ENCODE data around the gene EMB. TPM values are rescaled to one million over a fixed set of nuclear protein-coding genes. Genes with fewer than 3 reads are reported as not detected.
A peak's percentile ranks its signal among the peaks of the same experiment; 100 is the strongest.
"Not testable (repeated sequence)": the region's sequence is repeated elsewhere in the genome, so short reads cannot be mapped to it uniquely, and the experiment has no call there.

The EMB gene
- total RNA-seq, 3 donors from 2014 or later (not counting 1 experiment from before 2014, with no cell fraction given): 179 to 223 (median 199) TPM

DNA sequence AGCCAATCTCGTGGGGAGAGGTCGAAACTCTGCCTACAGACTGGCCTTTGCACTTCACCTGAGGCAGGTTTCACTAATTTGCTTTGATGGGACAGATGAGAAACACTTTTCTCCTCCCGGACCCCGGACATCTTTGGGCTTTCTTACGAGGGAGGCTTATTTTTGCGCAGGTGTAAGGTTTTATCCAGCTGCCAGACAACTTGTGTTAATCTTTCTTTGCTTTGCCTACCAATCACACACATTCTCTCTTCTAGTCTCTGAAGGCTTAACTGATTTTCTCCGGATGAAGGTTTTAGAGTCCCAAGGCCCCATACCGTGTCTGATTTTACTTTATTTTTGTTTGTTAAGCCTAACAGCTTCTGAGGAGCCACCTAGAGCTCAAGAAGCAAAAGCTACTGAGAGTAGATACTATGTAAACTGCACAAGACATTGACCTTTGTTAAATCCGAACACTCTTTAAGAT lies 436 bp upstream of the EMB start:
- whole genome bisulfite sequencing (ENCODE audit: insufficient coverage): 7% methylated on average over 9 of the region's 9 CpGs
- no peak for ATAC-seq
- no peak for DNase-seq
- Histone ChIP-seq H3K4me3 (ENCODE audit: low read length) (peak overlapping the region; percentile 68), H3K27me3 (ENCODE audit: control insufficient read depth, insufficient read depth, low read length) (no peaks in the 10 kb centered on the region), H3K4me1 (ENCODE audit: control insufficient read depth, insufficient read depth, low read length) (peaks cover 26% of the 10 kb centered on the region), H3K36me3 (ENCODE audit: control insufficient read depth, insufficient read depth, low read length) (no peaks in the 10 kb centered on the region), H3K9me3 (ENCODE audit: control insufficient read depth, insufficient read depth, low read length) (no peaks in the 10 kb centered on the region), H3K27ac (ENCODE audit: low read length) (peak overlapping the region; percentile 88)
- TF ChIP-seq, protein P1, sequence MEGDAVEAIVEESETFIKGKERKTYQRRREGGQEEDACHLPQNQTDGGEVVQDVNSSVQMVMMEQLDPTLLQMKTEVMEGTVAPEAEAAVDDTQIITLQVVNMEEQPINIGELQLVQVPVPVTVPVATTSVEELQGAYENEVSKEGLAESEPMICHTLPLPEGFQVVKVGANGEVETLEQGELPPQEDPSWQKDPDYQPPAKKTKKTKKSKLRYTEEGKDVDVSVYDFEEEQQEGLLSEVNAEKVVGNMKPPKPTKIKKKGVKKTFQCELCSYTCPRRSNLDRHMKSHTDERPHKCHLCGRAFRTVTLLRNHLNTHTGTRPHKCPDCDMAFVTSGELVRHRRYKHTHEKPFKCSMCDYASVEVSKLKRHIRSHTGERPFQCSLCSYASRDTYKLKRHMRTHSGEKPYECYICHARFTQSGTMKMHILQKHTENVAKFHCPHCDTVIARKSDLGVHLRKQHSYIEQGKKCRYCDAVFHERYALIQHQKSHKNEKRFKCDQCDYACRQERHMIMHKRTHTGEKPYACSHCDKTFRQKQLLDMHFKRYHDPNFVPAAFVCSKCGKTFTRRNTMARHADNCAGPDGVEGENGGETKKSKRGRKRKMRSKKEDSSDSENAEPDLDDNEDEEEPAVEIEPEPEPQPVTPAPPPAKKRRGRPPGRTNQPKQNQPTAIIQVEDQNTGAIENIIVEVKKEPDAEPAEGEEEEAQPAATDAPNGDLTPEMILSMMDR (IDR thresholded peaks at IDR 0.05): no peak
- Mint-ChIP-seq H3K4me3 (peak overlapping the region; percentile 91), H3K27ac (peak overlapping the region; percentile 91 to 94), H3K4me1 (peaks cover 58 to 59% of the 10 kb centered on the region in 2 donors), H3K36me3 (no peaks in the 10 kb centered on the region), H3K9me3 (no peaks in the 10 kb centered on the region), H3K27me3 (ENCODE audit: low read depth in 2 of 2) (no peaks in the 10 kb centered on the region)
- intact Hi-C loops (cut with micrococcal nuclease): loop anchor here (5.0 kb wide), 1 partner anchor 311 kb away; no protein-coding TSS in a partner anchor

DNA sequence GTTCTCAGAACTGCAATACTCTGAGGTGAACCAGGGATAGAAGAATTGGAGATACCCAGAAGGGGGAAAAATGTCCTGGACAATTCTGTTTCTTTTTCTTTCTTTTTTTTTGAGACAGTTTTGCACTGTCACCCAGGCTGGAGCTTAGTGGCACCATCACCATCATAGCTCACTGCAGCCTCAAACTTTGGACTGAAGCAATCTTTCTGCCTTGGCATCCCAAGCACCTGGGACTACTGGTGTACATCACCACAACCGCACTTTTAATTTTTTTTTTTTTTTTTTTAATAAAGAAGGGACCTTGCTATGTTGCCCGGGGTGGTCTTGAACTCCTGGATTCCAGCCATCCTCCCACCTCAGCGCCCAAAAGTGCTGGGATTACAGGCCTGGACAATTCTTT lies 1.9 kb downstream of the EMB start:
- peak overlapping the region; percentile 91 for H3K4me3 Mint-ChIP-seq
- peak overlapping the region; percentile 39 to 94 for H3K27ac Mint-ChIP-seq
- peaks cover 58 to 67% of the 10 kb centered on the region in 2 donors for H3K4me1 Mint-ChIP-seq
- no peaks in the 10 kb centered on the region for H3K9me3 Mint-ChIP-seq
- Histone ChIP-seq H3K36me3 (ENCODE audit: control insufficient read depth, insufficient read depth, low read length) (no peaks in the 10 kb centered on the region), H3K9me3 (ENCODE audit: control insufficient read depth, insufficient read depth, low read length) (no peaks in the 10 kb centered on the region), H3K27me3 (ENCODE audit: control insufficient read depth, insufficient read depth, low read length) (no peaks in the 10 kb centered on the region), H3K4me3 (ENCODE audit: low read length) (no peak overlapping the region), H3K27ac (ENCODE audit: low read length) (no peak overlapping the region), H3K4me1 (ENCODE audit: control insufficient read depth, insufficient read depth, low read length) (peaks cover 21% of the 10 kb centered on the region)
- WGBS (ENCODE audit: insufficient coverage): 70% methylated on average over 2 of the region's 3 CpGs
- intact Hi-C loops (cut with micrococcal nuclease): no loop called here
- ATAC-seq (no peak), DNase-seq (no peak)
- TF ChIP-seq, protein P1 (IDR thresholded peaks at IDR 0.05): no peak
- H3K36me3 Mint-ChIP-seq: no peaks in the 10 kb centered on the region
- no peaks in the 10 kb centered on the region for H3K27me3 Mint-ChIP-seq (ENCODE audit: low read depth in 2 of 2)

DNA sequence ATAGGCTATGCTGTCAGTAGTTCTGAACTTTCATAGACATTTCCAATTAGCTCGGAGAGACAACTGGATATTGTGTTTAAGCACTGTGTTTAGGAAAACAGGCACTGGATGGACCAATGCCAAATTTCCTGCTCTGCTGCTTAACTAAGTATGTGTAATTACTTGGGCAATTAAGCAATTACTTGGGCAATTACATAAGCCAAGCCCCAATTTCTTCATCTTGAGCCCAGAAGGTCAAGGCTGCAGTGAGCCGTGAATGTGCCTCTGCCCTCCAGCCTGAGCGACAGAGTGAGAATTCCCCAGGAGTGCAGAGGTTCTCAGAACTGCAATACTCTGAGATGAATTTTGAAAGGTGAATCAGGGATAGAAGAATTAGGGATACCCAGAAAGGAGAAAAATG lies 3.0 kb downstream of the EMB start:
- H3K9me3 Mint-ChIP-seq; H3K27ac ChIP-seq (ENCODE audit: low read length); H3K4me3 ChIP-seq (ENCODE audit: low read length); H3K9me3 ChIP-seq (ENCODE audit: control insufficient read depth, insufficient read depth, low read length); H3K27me3 Mint-ChIP-seq (ENCODE audit: low read depth in 2 of 2); H3K27me3 ChIP-seq (ENCODE audit: control insufficient read depth, insufficient read depth, low read length); DNase-seq; H3K36me3 ChIP-seq (ENCODE audit: control insufficient read depth, insufficient read depth, low read length); ATAC-seq; H3K36me3 Mint-ChIP-seq; intact Hi-C loops (cut with micrococcal nuclease): not testable (repeated sequence)
- H3K4me1 ChIP-seq (ENCODE audit: control insufficient read depth, insufficient read depth, low read length): peaks cover 21% of the 10 kb centered on the region
- H3K4me3 Mint-ChIP-seq: peak overlapping the region; percentile 42
- H3K4me1 Mint-ChIP-seq: peaks cover 65 to 66% of the 10 kb centered on the region in 2 donors
- peak overlapping the region in 1 of 2 donors; percentile 39 for H3K27ac Mint-ChIP-seq
- WGBS (ENCODE audit: insufficient coverage): 86% methylated on average over 1 of the region's 3 CpGs

DNA sequence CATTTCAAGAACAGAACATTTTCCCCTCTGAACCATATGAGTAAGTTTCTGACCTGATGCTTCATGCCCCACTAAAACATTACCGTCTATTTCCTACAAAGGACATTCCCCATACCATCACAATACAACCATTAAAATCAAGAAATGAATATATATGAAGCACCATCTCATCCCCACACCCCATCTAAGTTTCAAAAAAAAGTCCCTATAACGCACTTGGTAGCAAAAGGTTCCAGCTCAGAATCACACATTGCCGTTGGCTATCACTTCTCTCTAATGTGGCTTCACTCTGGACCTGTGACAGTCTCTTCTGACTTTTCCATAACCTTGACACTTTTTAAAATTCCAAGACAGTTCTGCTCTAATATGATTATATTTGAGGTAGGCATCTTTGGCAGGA lies 5.9 kb downstream of the EMB start:
- intact Hi-C loops (cut with micrococcal nuclease): no loop called here
- 24% methylated on average over 3 of the region's 3 CpGs for WGBS (ENCODE audit: insufficient coverage)
- ATAC-seq (peak; percentile 79 to 88 (median 81)), DNase-seq (peak in 1 of 2 donors; percentile 40)
- Mint-ChIP-seq H3K27ac (peak overlapping the region; percentile 69 to 73), H3K4me3 (peak overlapping the region; percentile 32), H3K9me3 (no peaks in the 10 kb centered on the region), H3K36me3 (no peaks in the 10 kb centered on the region), H3K4me1 (peaks cover 63 to 64% of the 10 kb centered on the region in 2 donors), H3K27me3 (ENCODE audit: low read depth in 2 of 2) (no peaks in the 10 kb centered on the region)
- H3K36me3 ChIP-seq (ENCODE audit: control insufficient read depth, insufficient read depth, low read length): peaks cover 4% of the 10 kb centered on the region
- TF ChIP-seq, protein P1 (IDR thresholded peaks at IDR 0.05): no peak
- H3K9me3 ChIP-seq (ENCODE audit: control insufficient read depth, insufficient read depth, low read length): no peaks in the 10 kb centered on the region
- H3K4me1 ChIP-seq (ENCODE audit: control insufficient read depth, insufficient read depth, low read length): peaks cover 16% of the 10 kb centered on the region
- no peak overlapping the region for H3K27ac ChIP-seq (ENCODE audit: low read length)
- H3K27me3 ChIP-seq (ENCODE audit: control insufficient read depth, insufficient read depth, low read length): no peaks in the 10 kb centered on the region
- no peak overlapping the region for H3K4me3 ChIP-seq (ENCODE audit: low read length)

DNA sequence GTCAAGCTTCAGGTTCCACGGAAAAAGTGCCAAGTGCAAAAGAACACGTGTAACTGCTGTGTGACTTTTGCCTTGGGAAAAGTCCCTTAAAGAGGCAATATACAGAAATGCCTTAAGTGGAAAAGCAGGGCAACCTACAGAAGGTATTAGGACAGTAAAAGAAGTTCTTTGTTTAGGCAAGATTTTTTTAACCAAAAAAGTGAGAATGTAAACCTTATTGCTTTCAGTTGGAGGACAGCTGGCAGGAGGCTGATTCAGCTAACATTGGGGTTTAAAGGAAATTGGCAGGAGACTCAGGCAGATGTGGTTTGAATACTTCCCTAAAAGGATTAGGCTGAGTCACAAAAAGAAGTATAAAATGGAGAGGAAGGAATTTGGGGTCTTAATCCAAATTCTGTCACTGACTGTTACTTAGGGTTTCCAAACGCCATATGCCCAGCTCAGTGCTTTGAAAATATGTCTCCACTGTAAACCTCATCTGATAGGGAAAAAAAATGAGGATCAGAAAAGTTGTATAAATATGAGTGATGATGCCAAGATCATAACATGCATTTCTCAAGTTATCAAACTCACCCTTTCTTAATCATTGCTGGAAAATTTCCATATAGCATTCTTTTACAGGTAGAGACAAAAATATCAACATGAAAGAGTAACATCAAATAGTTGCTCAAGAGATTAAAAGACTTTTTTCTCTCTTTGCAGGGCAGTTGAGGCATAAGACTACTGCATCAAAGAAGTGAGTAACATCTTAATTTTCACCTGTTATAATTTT lies 9.8 kb downstream of the EMB start:
- ATAC-seq; H3K27ac ChIP-seq (ENCODE audit: low read length); DNase-seq; intact Hi-C loops (cut with micrococcal nuclease); H3K27me3 Mint-ChIP-seq (ENCODE audit: low read depth in 2 of 2); H3K4me3 Mint-ChIP-seq; H3K9me3 Mint-ChIP-seq; H3K9me3 ChIP-seq (ENCODE audit: control insufficient read depth, insufficient read depth, low read length); H3K27me3 ChIP-seq (ENCODE audit: control insufficient read depth, insufficient read depth, low read length); H3K4me3 ChIP-seq (ENCODE audit: low read length); H3K36me3 Mint-ChIP-seq: not testable (repeated sequence)
- WGBS (ENCODE audit: insufficient coverage): 33% methylated on average over 2 of the region's 3 CpGs
- Mint-ChIP-seq H3K27ac (peak overlapping the region; percentile 95 to 97), H3K4me1 (peaks cover 49 to 58% of the 10 kb centered on the region in 2 donors)
- Histone ChIP-seq H3K36me3 (ENCODE audit: control insufficient read depth, insufficient read depth, low read length) (peaks cover 20% of the 10 kb centered on the region), H3K4me1 (ENCODE audit: control insufficient read depth, insufficient read depth, low read length) (peaks cover 12% of the 10 kb centered on the region)

All from natural killer cell (primary cell).